CD14-positive monocyte (primary cell): ENCODE measurements around the gene FRMD4A. TPM values are rescaled to one million over a fixed set of nuclear protein-coding genes. Genes with fewer than 3 reads are reported as not detected.

Source experiments
- DNase-seq, 3 donors: peaks; one replicate each; pipeline ENCODE4 v3.0.0-alpha.2; 2011 to 2022
- H2AFZ ChIP-seq: 2 replicates; pipeline ENCODE4 v1.6.0; 2012; ENCODE audit warnings: mild to moderate bottlenecking, low read depth, low read length, inconsistent platforms; ENCODE audit not compliant: insufficient read depth, poor library complexity, severe bottlenecking
- H3K27ac ChIP-seq, 2 donors: 1 replicate in 1 of 2; 2 replicates in 1 of 2; pipeline ENCODE4 v1.5.1; 2012 to 2013; ENCODE audit warnings: low read length in 2 of 2, control low read depth in 1 of 2, inconsistent platforms in 1 of 2, low read depth in 1 of 2, mild to moderate bottlenecking in 1 of 2
- H3K27me3 ChIP-seq, 2 donors: one replicate each; pipeline versions ENCODE4 v1.6.0 to v1.6.1; 2011 to 2013; ENCODE audit warnings: low read length in 2 of 2; ENCODE audit not compliant: control insufficient read depth in 2 of 2, insufficient read depth in 2 of 2
- H3K36me3 ChIP-seq, 2 donors: replicated peaks in 1 of 2; 1 replicate in 1 of 2; 2 replicates in 1 of 2; pipeline versions ENCODE4 v1.5.1 to v1.6.1; 2012 to 2013; ENCODE audit warnings: low read length in 2 of 2, control low read depth in 1 of 2, inconsistent platforms in 1 of 2, mild to moderate bottlenecking in 1 of 2; ENCODE audit not compliant: insufficient read depth in 2 of 2, control insufficient read depth in 1 of 2
- H3K4me1 ChIP-seq, 2 donors: 1 replicate in 1 of 2; 2 replicates in 1 of 2; pipeline versions ENCODE4 v1.5.1 to v1.6.1; 2012 to 2013; ENCODE audit warnings: low read length in 2 of 2, control low read depth in 1 of 2, inconsistent platforms in 1 of 2, mild to moderate bottlenecking in 1 of 2, moderate library complexity in 1 of 2; ENCODE audit not compliant: insufficient read depth in 2 of 2, control insufficient read depth in 1 of 2
- H3K4me2 ChIP-seq: replicated peaks from 2 replicates; pipeline ENCODE3; 2012; ENCODE audit warnings: low read length, moderate library complexity, mild to moderate bottlenecking; ENCODE audit not compliant: poor library complexity, severe bottlenecking; ENCODE audit errors: extremely low read depth
- H3K4me3 ChIP-seq, 3 experiments: fragments of 200-600 bp in 1 of 3; sonication (generic) in 1 of 3; replicated peaks in 1 of 3; 1 replicate in 2 of 3; 2 replicates in 1 of 3; pipeline ENCODE4 v1.5.1; 2011 to 2013; ENCODE audit warnings: low read length in 3 of 3, mild to moderate bottlenecking in 3 of 3, control low read depth in 2 of 3, low read depth in 2 of 3, inconsistent platforms in 1 of 3, moderate library complexity in 1 of 3
- H3K79me2 ChIP-seq: 2 replicates; pipeline ENCODE4 v1.6.0; 2012; ENCODE audit warnings: mild to moderate bottlenecking, control low read depth, inconsistent platforms, low read length, moderate library complexity; ENCODE audit not compliant: insufficient read depth
- H3K9ac ChIP-seq: 2 replicates; pipeline ENCODE4 v1.6.0; 2017; ENCODE audit warnings: low read length, mild to moderate bottlenecking; ENCODE audit not compliant: insufficient read depth, poor library complexity, severe bottlenecking
- H3K9me3 ChIP-seq, 2 donors: replicated peaks in 1 of 2; 1 replicate in 1 of 2; 2 replicates in 1 of 2; pipeline versions ENCODE4 v1.5.1 to v1.6.1; 2012 to 2013; ENCODE audit warnings: low read length in 2 of 2, control low read depth in 1 of 2; ENCODE audit not compliant: control insufficient read depth in 1 of 2, insufficient read depth in 1 of 2
- H4K20me1 ChIP-seq: 2 replicates; pipeline ENCODE4 v1.6.0; 2012; ENCODE audit warnings: mild to moderate bottlenecking, low read length, control low read depth, moderate library complexity; ENCODE audit not compliant: insufficient read depth
- H3K27ac Mint-ChIP-seq, 7 donors: one replicate each; pipeline ENCODE4 v1.8.0; 2020; ENCODE audit warnings: mild to moderate bottlenecking in 7 of 7, mixed read lengths in 7 of 7, moderate library complexity in 6 of 7, inconsistent platforms in 2 of 7
- H3K27me3 Mint-ChIP-seq, 3 donors: one replicate each; pipeline ENCODE4 v1.8.0; 2021 to 2022; ENCODE audit warnings: low read depth in 3 of 3, mild to moderate bottlenecking in 3 of 3, mixed read lengths in 3 of 3, moderate library complexity in 3 of 3, inconsistent platforms in 1 of 3
- H3K36me3 Mint-ChIP-seq, 2 donors: one replicate each; pipeline ENCODE4 v1.8.0; 2020; ENCODE audit warnings: mixed read lengths in 2 of 2, inconsistent platforms in 1 of 2, mild to moderate bottlenecking in 1 of 2
- H3K4me1 Mint-ChIP-seq: one replicate; pipeline ENCODE4 v1.8.0; 2020; ENCODE audit warnings: mild to moderate bottlenecking, mixed read lengths
- H3K4me3 Mint-ChIP-seq, 2 donors: one replicate each; pipeline ENCODE4 v1.8.0; 2020; ENCODE audit warnings: mild to moderate bottlenecking in 2 of 2, mixed read lengths in 2 of 2, moderate library complexity in 1 of 2
- H3K9me3 Mint-ChIP-seq, 7 donors: one replicate each; pipeline ENCODE4 v1.8.0; 2020 to 2022; ENCODE audit warnings: mixed read lengths in 7 of 7, mild to moderate bottlenecking in 6 of 7, moderate library complexity in 6 of 7, inconsistent platforms in 2 of 7
- WGBS: methylation state at CpG from one replicate; pipeline ENCODE4 v1.1.5; 2013; ENCODE audit warnings: missing lambda C conversion rate; ENCODE audit not compliant: insufficient coverage; 5-methylcytosine and 5-hydroxymethylcytosine counted together
- intact Hi-C, 2 donors: fragments of 100-400 bp; cut with micrococcal nuclease; formaldehyde crosslinking; loops; one replicate each; pipeline versions ENCODE4 v1.15.0 to v1.15.1; 2023
- polyA plus RNA-seq, 3 donors: library from polyadenylated mRNA; depleted of rRNA in 1 of 3; unstranded in 2 of 3; stranded (reverse) in 1 of 3; fragments of 300-500 nt in 2 of 3; fragments of >200 nt in 1 of 3; fragmentation: Illumina TruSeq in 2 of 3; gene quantifications; 1 replicate in 2 of 3; 2 replicates in 1 of 3; pipeline ENCODE4 v1.2.3, GENCODE V29; 2012 to 2021
- TF ChIP-seq, protein P1 (sequence below): fragments of 200-600 bp; IDR thresholded peaks from one replicate; pipeline ENCODE4 v1.8.0; 2022; ENCODE audit warnings: antibody characterized with exemption, mild to moderate bottlenecking

Gene FRMD4A
- polyA plus RNA-seq, 3 donors: 0.12 TPM; not detected in 2

DNA sequence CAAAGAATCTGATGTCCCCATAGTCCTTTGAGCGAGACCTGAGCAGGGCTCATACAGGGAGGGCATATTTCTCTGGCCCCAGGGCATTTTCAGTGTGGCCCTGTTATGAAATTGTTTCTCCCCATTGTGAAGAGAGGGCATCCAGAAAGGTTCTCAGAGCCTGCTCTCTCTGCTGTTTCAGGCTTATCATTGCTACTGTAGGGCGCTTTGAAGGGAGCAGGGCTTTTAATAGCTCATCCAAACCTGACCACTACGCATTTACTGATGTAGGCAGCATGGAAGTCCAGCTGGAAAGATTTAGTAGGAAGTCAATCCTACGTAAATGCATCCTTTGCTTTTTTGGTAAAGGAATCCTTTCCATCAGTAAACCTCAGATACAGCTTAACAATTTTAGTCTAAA is 675.9 kb downstream of the FRMD4A start:
- Histone ChIP-seq H3K4me3 (no peak overlapping the region), H3K9ac (no peak overlapping the region), H3K27ac (no peak overlapping the region), H3K27me3 (no peaks in the 10 kb centered on the region), H3K4me2 (no peak overlapping the region), H3K4me1 (peaks cover 10 to 12% of the 10 kb centered on the region in 2 donors), H3K79me2 (no peaks in the 10 kb centered on the region), H3K36me3 (peaks cover 0 to 28% of the 10 kb centered on the region in 2 donors), H3K9me3 (no peaks in the 10 kb centered on the region), H2AFZ (no peak overlapping the region), H4K20me1 (no peaks in the 10 kb centered on the region)
- H3K9me3 Mint-ChIP-seq: peaks cover 0 to 4% (median 0%) of the 10 kb centered on the region in 7 donors
- no peak overlapping the region for H3K4me3 Mint-ChIP-seq
- TF ChIP-seq, protein P1, sequence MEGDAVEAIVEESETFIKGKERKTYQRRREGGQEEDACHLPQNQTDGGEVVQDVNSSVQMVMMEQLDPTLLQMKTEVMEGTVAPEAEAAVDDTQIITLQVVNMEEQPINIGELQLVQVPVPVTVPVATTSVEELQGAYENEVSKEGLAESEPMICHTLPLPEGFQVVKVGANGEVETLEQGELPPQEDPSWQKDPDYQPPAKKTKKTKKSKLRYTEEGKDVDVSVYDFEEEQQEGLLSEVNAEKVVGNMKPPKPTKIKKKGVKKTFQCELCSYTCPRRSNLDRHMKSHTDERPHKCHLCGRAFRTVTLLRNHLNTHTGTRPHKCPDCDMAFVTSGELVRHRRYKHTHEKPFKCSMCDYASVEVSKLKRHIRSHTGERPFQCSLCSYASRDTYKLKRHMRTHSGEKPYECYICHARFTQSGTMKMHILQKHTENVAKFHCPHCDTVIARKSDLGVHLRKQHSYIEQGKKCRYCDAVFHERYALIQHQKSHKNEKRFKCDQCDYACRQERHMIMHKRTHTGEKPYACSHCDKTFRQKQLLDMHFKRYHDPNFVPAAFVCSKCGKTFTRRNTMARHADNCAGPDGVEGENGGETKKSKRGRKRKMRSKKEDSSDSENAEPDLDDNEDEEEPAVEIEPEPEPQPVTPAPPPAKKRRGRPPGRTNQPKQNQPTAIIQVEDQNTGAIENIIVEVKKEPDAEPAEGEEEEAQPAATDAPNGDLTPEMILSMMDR: no peak
- intact Hi-C loops: no loop called here
- peaks cover 21% of the 10 kb centered on the region in 2 donors for H3K36me3 Mint-ChIP-seq
- H3K27me3 Mint-ChIP-seq: peaks cover 0 to 7% (median 2%) of the 10 kb centered on the region in 3 donors
- peaks cover 17% of the 10 kb centered on the region for H3K4me1 Mint-ChIP-seq
- DNase-seq: no peak
- no peak overlapping the region for H3K27ac Mint-ChIP-seq
- 89% methylated on average over 1 of the region's 4 CpGs for WGBS

DNA sequence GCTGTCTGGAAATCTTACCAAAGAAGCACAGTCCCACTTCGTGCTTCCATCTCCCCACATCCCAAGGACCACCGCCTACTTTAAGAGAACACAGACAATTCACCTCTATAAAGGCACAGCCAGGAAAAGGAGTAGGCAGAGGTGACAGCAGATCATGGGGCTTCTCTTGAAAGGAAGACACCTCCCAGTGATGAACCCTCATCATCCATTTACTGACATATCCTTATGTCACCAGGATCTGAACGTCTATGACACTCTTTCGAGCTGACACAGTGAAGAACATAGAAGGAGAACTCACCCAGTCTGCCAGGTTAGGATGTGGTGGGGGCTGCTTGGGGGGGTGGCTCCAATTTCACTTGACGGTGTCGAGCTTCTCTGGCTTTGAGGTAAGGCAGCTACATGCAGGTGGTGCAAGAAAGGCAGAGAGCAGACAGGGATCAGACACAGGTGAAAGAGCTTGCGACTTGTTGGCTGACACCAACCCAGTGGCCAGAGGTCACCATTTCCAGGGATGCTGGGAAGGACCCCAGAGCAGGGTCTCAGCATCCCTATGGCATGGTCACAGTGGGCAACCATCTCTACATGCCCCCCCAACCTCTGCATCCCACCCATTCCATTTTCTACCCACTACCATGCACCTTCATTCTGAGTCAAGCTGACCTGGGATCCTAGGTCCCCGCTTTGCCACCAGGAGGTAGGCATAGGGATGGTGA is 676.5 kb downstream of the FRMD4A start:
- peaks cover 0 to 5% (median 2%) of the 10 kb centered on the region in 3 donors for H3K27me3 Mint-ChIP-seq
- H3K9me3 Mint-ChIP-seq: peaks cover 0 to 4% (median 0%) of the 10 kb centered on the region in 7 donors
- no peaks in the 10 kb centered on the region for H3K9me3 ChIP-seq
- no peak overlapping the region for H3K4me3 ChIP-seq
- intact Hi-C loops: no loop called here
- no peaks in the 10 kb centered on the region for H3K79me2 ChIP-seq
- no peak for DNase-seq
- no peak overlapping the region for H3K4me2 ChIP-seq
- H3K4me3 Mint-ChIP-seq: no peak overlapping the region
- H3K9ac ChIP-seq: no peak overlapping the region
- H3K4me1 ChIP-seq: peaks cover 4 to 6% of the 10 kb centered on the region in 2 donors
- H3K36me3 ChIP-seq: peaks cover 0 to 34% of the 10 kb centered on the region in 2 donors
- H3K4me1 Mint-ChIP-seq: peaks cover 11% of the 10 kb centered on the region
- no peak overlapping the region for H3K27ac Mint-ChIP-seq
- H3K27me3 ChIP-seq: no peaks in the 10 kb centered on the region
- H3K36me3 Mint-ChIP-seq: peaks cover 23% of the 10 kb centered on the region in 2 donors
- no peak overlapping the region for H2AFZ ChIP-seq
- no peaks in the 10 kb centered on the region for H4K20me1 ChIP-seq
- 100% methylated on average over 3 of the region's 8 CpGs for WGBS
- no peak overlapping the region for H3K27ac ChIP-seq
- TF ChIP-seq, protein P1: no peak
